ENCODE measurements around the gene CLCN6.

CLCN6 gene

GRCh38 chr1:11880911-11881748 is 75.1 kb downstream of the CLCN6 start:
- DNase-seq: peak; percentile 16

- no peak for DNase-seq
Measured at GRCh38 chr1:11881749-11882441, 75.9 kb downstream of the CLCN6 start.

GRCh38 chr1:11882814-11883538 is 77.0 kb downstream of the CLCN6 start:
- no peak for DNase-seq

- DNase-seq: peak; percentile 53
Measured at GRCh38 chr1:11885916-11886315, 79.9 kb downstream of the CLCN6 start.

- DNase-seq: no peak
Measured at GRCh38 chr1:11886986-11887665, 81.1 kb downstream of the CLCN6 start.

GRCh38 chr1:11887666-11888007 is 81.6 kb downstream of the CLCN6 start:
- no peak for DNase-seq

- DNase-seq: no peak
Measured at GRCh38 chr1:11888206-11888876, 82.3 kb downstream of the CLCN6 start.

- no peak for DNase-seq
Measured at GRCh38 chr1:11888877-11889208, 82.9 kb downstream of the CLCN6 start.

- no peak for DNase-seq
Measured at GRCh38 chr1:11891433-11892186, 85.6 kb downstream of the CLCN6 start.

Measured in NCI-H524 treated with DMSO at 0.1 percent for 48 hours (cell line).